Measurements from ENCODE around the gene ADARB2. TPM values are rescaled to one million over a fixed set of nuclear protein-coding genes. Genes with fewer than 3 reads are reported as not detected.

ADARB2 gene
- total RNA-seq, 4 donors from 2014 or later, result 0.32 to 1.6 (median 0.80) TPM

- TF ChIP-seq POLR2AphosphoS5 (IDR thresholded peaks at IDR 0.05) (no peak), POLR2A (IDR thresholded peaks at IDR 0.05) (no peak), EP300 (IDR thresholded peaks at IDR 0.05) (no peak)
- TF ChIP-seq, protein P1, sequence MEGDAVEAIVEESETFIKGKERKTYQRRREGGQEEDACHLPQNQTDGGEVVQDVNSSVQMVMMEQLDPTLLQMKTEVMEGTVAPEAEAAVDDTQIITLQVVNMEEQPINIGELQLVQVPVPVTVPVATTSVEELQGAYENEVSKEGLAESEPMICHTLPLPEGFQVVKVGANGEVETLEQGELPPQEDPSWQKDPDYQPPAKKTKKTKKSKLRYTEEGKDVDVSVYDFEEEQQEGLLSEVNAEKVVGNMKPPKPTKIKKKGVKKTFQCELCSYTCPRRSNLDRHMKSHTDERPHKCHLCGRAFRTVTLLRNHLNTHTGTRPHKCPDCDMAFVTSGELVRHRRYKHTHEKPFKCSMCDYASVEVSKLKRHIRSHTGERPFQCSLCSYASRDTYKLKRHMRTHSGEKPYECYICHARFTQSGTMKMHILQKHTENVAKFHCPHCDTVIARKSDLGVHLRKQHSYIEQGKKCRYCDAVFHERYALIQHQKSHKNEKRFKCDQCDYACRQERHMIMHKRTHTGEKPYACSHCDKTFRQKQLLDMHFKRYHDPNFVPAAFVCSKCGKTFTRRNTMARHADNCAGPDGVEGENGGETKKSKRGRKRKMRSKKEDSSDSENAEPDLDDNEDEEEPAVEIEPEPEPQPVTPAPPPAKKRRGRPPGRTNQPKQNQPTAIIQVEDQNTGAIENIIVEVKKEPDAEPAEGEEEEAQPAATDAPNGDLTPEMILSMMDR (IDR thresholded peaks at IDR 0.05), result no peak
- H3K36me3 ChIP-seq, result no peaks in the 10 kb centered on the region
- 67% methylated on average over 4 of the region's 4 CpGs for WGBS
- no peaks in the 10 kb centered on the region for H3K9me3 ChIP-seq
- no peak overlapping the region for H3K4me3 ChIP-seq
- H3K27me3 ChIP-seq, result peaks cover 7% of the 10 kb centered on the region
- no peak overlapping the region for H3K27ac ChIP-seq
- peak in 1 of 2 donors; percentile 45 for DNase-seq (ENCODE audit: low spot score in 2 of 2)
- H3K4me1 ChIP-seq, result no peaks in the 10 kb centered on the region
These were observed 91.4 kb downstream of the ADARB2 start for GRCh38 chr10:1645896-1646295.

DNA sequence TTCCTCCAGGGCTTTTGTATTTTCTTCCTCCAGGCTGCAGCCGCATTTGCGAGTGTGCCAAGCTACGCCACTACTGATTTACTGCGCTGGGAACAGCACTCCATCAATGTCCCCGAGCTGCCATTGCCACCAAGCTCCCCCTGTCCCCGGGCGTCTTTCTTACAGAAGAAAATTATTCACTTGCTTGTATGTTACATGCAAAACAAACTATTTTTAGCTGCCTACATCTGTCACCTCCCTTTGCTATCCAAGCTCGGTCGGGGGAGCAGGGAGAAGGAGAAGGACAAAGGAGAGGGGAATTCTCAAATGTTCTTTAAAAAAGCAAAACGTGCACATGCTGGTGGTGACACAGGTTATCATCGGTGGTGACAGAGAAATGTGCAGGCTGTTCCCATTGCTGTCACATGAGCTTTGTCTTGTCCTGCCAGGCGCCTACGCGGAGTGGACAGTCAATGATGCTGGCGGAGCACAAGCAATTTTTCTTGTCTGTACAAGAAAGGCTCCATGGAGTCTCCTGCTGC is 93.1 kb downstream of the ADARB2 start:
- WGBS, result 62% methylated on average over 15 of the region's 15 CpGs
- Histone ChIP-seq H3K4me1 (no peaks in the 10 kb centered on the region), H3K9me3 (no peaks in the 10 kb centered on the region), H3K4me3 (no peak overlapping the region), H3K27me3 (peaks cover 7% of the 10 kb centered on the region), H3K36me3 (no peaks in the 10 kb centered on the region), H3K27ac (no peak overlapping the region)
- no peak for TF ChIP-seq EP300 (IDR thresholded peaks at IDR 0.05)
- TF ChIP-seq POLR2AphosphoS5 (IDR thresholded peaks at IDR 0.05), result no peak
- no peak for TF ChIP-seq POLR2A (IDR thresholded peaks at IDR 0.05)
- TF ChIP-seq, protein P1 (IDR thresholded peaks at IDR 0.05), result no peak
- DNase-seq (ENCODE audit: low spot score in 2 of 2), result no peak

- H3K4me3 ChIP-seq, result no peak overlapping the region
- H3K4me1 ChIP-seq, result no peaks in the 10 kb centered on the region
- TF ChIP-seq EP300 (IDR thresholded peaks at IDR 0.05) (no peak), POLR2AphosphoS5 (IDR thresholded peaks at IDR 0.05) (no peak), POLR2A (IDR thresholded peaks at IDR 0.05) (no peak)
- TF ChIP-seq, protein P1 (IDR thresholded peaks at IDR 0.05), result no peak
- peaks cover 6% of the 10 kb centered on the region for H3K27me3 ChIP-seq
- no peak for DNase-seq (ENCODE audit: low spot score in 2 of 2)
- H3K9me3 ChIP-seq, result no peaks in the 10 kb centered on the region
- no peaks in the 10 kb centered on the region for H3K36me3 ChIP-seq
- WGBS, result 47% methylated on average over 9 of the region's 9 CpGs
- H3K27ac ChIP-seq, result no peak overlapping the region
These were observed 93.5 kb downstream of the ADARB2 start for GRCh38 chr10:1643908-1644179.

DNA sequence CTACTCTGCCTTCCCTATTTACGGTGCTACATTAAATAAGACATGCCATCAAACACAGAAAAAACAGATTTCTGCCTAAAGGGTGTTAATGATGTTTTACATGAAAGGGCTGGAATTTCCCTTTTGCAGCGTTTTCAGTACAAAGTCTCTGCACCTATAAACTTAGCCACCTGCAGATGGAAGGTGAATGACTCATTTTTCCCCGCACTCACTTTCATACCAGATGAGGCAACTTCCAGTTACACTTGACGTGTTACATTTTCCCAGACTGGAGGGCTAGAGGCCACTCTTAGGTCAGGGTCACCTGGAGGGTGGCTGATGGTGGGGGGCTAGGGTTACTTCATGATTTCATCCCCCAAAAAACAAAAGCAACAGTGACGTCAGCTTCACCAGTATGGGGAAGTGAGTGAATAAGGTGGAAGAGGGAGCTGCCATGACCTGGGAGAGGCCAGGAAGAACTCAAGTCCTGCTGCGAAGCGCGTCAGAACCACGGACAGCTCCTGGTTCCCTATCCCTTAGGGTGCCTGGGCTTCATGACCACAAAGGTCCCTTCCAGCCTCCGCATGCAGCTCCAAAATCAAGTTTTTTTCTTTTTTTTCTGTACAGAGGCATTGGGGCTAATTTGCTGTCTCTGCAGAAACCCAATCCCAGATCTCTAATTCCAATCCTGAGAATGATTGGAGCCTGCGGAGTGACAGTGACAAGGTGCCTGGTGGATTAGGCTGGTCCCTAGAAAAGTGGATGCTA is 94.0 kb downstream of the ADARB2 start:
- H3K4me1 ChIP-seq, result no peaks in the 10 kb centered on the region
- H3K27me3 ChIP-seq, result peaks cover 3% of the 10 kb centered on the region
- H3K9me3 ChIP-seq, result no peaks in the 10 kb centered on the region
- 39% methylated on average over 11 of the region's 11 CpGs for WGBS
- no peak overlapping the region for H3K27ac ChIP-seq
- TF ChIP-seq, protein P1 (IDR thresholded peaks at IDR 0.05), result no peak
- TF ChIP-seq POLR2A (IDR thresholded peaks at IDR 0.05) (no peak), EP300 (IDR thresholded peaks at IDR 0.05) (no peak), POLR2AphosphoS5 (IDR thresholded peaks at IDR 0.05) (no peak)
- no peak overlapping the region for H3K4me3 ChIP-seq
- no peaks in the 10 kb centered on the region for H3K36me3 ChIP-seq
- no peak for DNase-seq (ENCODE audit: low spot score in 2 of 2)

- DNase-seq (ENCODE audit: low spot score in 2 of 2), result no peak
- H3K27ac ChIP-seq, result no peak overlapping the region
- no peak overlapping the region for H3K4me3 ChIP-seq
- H3K36me3 ChIP-seq, result no peaks in the 10 kb centered on the region
- TF ChIP-seq, protein P1 (IDR thresholded peaks at IDR 0.05), result no peak
- no peaks in the 10 kb centered on the region for H3K4me1 ChIP-seq
- H3K9me3 ChIP-seq, result no peaks in the 10 kb centered on the region
- 81% methylated on average over 8 of the region's 8 CpGs for WGBS
- H3K27me3 ChIP-seq, result peaks cover 3% of the 10 kb centered on the region
These were observed 94.6 kb downstream of the ADARB2 start for GRCh38 chr10:1642600-1643160.

Measured in suprapubic skin (tissue), 4 donors.